SJCRH30 (cell line): Measurements from ENCODE around the gene ARHGEF17. TPM values are rescaled to one million over a fixed set of nuclear protein-coding genes. Genes with fewer than 3 reads are reported as not detected.

Experiments used
- DNase-seq, 2 experiments: peaks; one replicate each; pipeline ENCODE4 v3.0.0-alpha.2; 2015 to 2020
- H3K27ac ChIP-seq: fragments of 250-450 bp; sonication (Bioruptor Pico); 2 replicates; pipeline ENCODE4 v1.5.1; 2020; ENCODE audit warnings: mild to moderate bottlenecking, moderate library complexity
- H3K27me3 ChIP-seq: fragments of 250-450 bp; sonication (Bioruptor Pico); 2 replicates; pipeline ENCODE4 v1.5.1; 2020; ENCODE audit warnings: mild to moderate bottlenecking, moderate library complexity
- H3K36me3 ChIP-seq: fragments of 250-450 bp; sonication (Bioruptor Pico); 2 replicates; pipeline ENCODE4 v1.5.1; 2020; ENCODE audit warnings: mild to moderate bottlenecking, moderate library complexity
- H3K4me1 ChIP-seq: fragments of 250-450 bp; sonication (Bioruptor Pico); 2 replicates; pipeline ENCODE4 v1.5.1; 2020; ENCODE audit warnings: mild to moderate bottlenecking, moderate library complexity
- H3K4me3 ChIP-seq: fragments of 250-450 bp; sonication (Bioruptor Pico); 2 replicates; pipeline ENCODE4 v1.5.1; 2020; ENCODE audit warnings: mild to moderate bottlenecking, moderate library complexity
- H3K9me3 ChIP-seq: fragments of 250-450 bp; sonication (Bioruptor Pico); replicated peaks from 2 replicates; pipeline ENCODE4 v1.5.1; 2020; ENCODE audit warnings: mild to moderate bottlenecking, moderate library complexity
- total RNA-seq: library from RNA; depleted of rRNA; stranded (reverse); fragments of >200 nt; shearing (Covaris generic); gene quantifications from 2 replicates; pipeline ENCODE4 v1.2.3, GENCODE V29; 2014

ARHGEF17 gene
- total RNA-seq, 1 experiment from 2014 or later = 12.0 TPM

- H3K9me3 ChIP-seq = no peaks in the 10 kb centered on the region
- no peaks in the 10 kb centered on the region for H3K4me1 ChIP-seq
- no peak overlapping the region for H3K4me3 ChIP-seq
- DNase-seq = no peak
- H3K27me3 ChIP-seq = no peaks in the 10 kb centered on the region
- no peak overlapping the region for H3K27ac ChIP-seq
- no peaks in the 10 kb centered on the region for H3K36me3 ChIP-seq
These were observed 26.0 kb upstream of the ARHGEF17 start for GRCh38 chr11:73281796-73282660.

GRCh38 chr11:73283276-73284000 lies 24.6 kb upstream of the ARHGEF17 start:
- Histone ChIP-seq H3K36me3 (no peaks in the 10 kb centered on the region), H3K4me1 (no peaks in the 10 kb centered on the region; the same call in 1 of the 2 replicates), H3K27ac (no peak overlapping the region), H3K9me3 (no peaks in the 10 kb centered on the region), H3K27me3 (no peaks in the 10 kb centered on the region), H3K4me3 (no peak overlapping the region)
- DNase-seq = no peak

- peaks cover 5% of the 10 kb centered on the region; the same call in 1 of the 2 replicates for H3K4me1 ChIP-seq
- no peaks in the 10 kb centered on the region for H3K36me3 ChIP-seq
- H3K27ac ChIP-seq = no peak overlapping the region
- H3K9me3 ChIP-seq = no peaks in the 10 kb centered on the region
- no peak overlapping the region for H3K4me3 ChIP-seq
- no peaks in the 10 kb centered on the region for H3K27me3 ChIP-seq
- DNase-seq = no peak
These were observed 24.0 kb upstream of the ARHGEF17 start for GRCh38 chr11:73284106-73284505.

- Histone ChIP-seq H3K4me1 (peaks cover 6% of the 10 kb centered on the region; the same call in 1 of the 2 replicates), H3K9me3 (no peaks in the 10 kb centered on the region), H3K27me3 (no peaks in the 10 kb centered on the region), H3K36me3 (no peaks in the 10 kb centered on the region), H3K27ac (no peak overlapping the region), H3K4me3 (no peak overlapping the region)
- DNase-seq = no peak
These were observed 22.4 kb upstream of the ARHGEF17 start for GRCh38 chr11:73285721-73286120.

GRCh38 chr11:73286240-73286810 lies 21.8 kb upstream of the ARHGEF17 start:
- peaks cover 6% of the 10 kb centered on the region; the same call in 1 of the 2 replicates for H3K4me1 ChIP-seq
- no peak overlapping the region for H3K27ac ChIP-seq
- no peak overlapping the region for H3K4me3 ChIP-seq
- no peak for DNase-seq
- H3K36me3 ChIP-seq = no peaks in the 10 kb centered on the region
- H3K9me3 ChIP-seq = no peaks in the 10 kb centered on the region
- H3K27me3 ChIP-seq = no peaks in the 10 kb centered on the region

GRCh38 chr11:73287400-73288101 lies 20.5 kb upstream of the ARHGEF17 start:
- H3K4me1 ChIP-seq = peaks cover 6% of the 10 kb centered on the region; the same call in 1 of the 2 replicates
- H3K36me3 ChIP-seq = no peaks in the 10 kb centered on the region
- H3K4me3 ChIP-seq = no peak overlapping the region
- H3K9me3 ChIP-seq = no peaks in the 10 kb centered on the region
- DNase-seq = no peak
- H3K27ac ChIP-seq = no peak overlapping the region
- no peaks in the 10 kb centered on the region for H3K27me3 ChIP-seq

GRCh38 chr11:73288192-73288872 lies 19.7 kb upstream of the ARHGEF17 start:
- Histone ChIP-seq H3K27me3 (0 out of 2 replicates have a peak, but pooled peaks cover 4% of the 10 kb centered on the region), H3K36me3 (no peaks in the 10 kb centered on the region), H3K27ac (no peak overlapping the region)

GRCh38 chr11:73288873-73289707 lies 19.0 kb upstream of the ARHGEF17 start:
- H3K4me3 ChIP-seq = peak overlapping the region; percentile 49
- no peaks in the 10 kb centered on the region for H3K9me3 ChIP-seq
- H3K27ac ChIP-seq = peak overlapping the region; percentile 33
- H3K27me3 ChIP-seq = 0 out of 2 replicates have a peak, but pooled peaks cover 4% of the 10 kb centered on the region
- DNase-seq = peak; percentile 71 to 90
- no peaks in the 10 kb centered on the region for H3K36me3 ChIP-seq
- H3K4me1 ChIP-seq = peaks cover 6% of the 10 kb centered on the region; the same call in 1 of the 2 replicates

More at GRCh38 chr11:73288192-73288872, 19.7 kb upstream of the ARHGEF17 start:
- no peak for DNase-seq
- H3K9me3 ChIP-seq = no peaks in the 10 kb centered on the region
- H3K4me3 ChIP-seq = no peak overlapping the region
- H3K4me1 ChIP-seq = peaks cover 6% of the 10 kb centered on the region; the same call in 1 of the 2 replicates

GRCh38 chr11:73290536-73290935 lies 17.5 kb upstream of the ARHGEF17 start:
- Histone ChIP-seq H3K4me1 (peaks cover 6% of the 10 kb centered on the region; the same call in 1 of the 2 replicates), H3K36me3 (no peaks in the 10 kb centered on the region), H3K4me3 (no peak overlapping the region), H3K9me3 (no peaks in the 10 kb centered on the region), H3K27me3 (0 out of 2 replicates have a peak, but pooled peaks cover 4% of the 10 kb centered on the region), H3K27ac (no peak overlapping the region)
- DNase-seq = no peak

GRCh38 chr11:73291196-73291595 lies 16.9 kb upstream of the ARHGEF17 start:
- no peak overlapping the region for H3K4me3 ChIP-seq
- 0 out of 2 replicates have a peak, but pooled peaks cover 4% of the 10 kb centered on the region for H3K27me3 ChIP-seq
- H3K27ac ChIP-seq = no peak overlapping the region
- no peaks in the 10 kb centered on the region for H3K36me3 ChIP-seq
- peaks cover 6% of the 10 kb centered on the region; the same call in 1 of the 2 replicates for H3K4me1 ChIP-seq
- no peak for DNase-seq
- H3K9me3 ChIP-seq = no peaks in the 10 kb centered on the region

- H3K27ac ChIP-seq = no peak overlapping the region
- DNase-seq = no peak
- H3K4me1 ChIP-seq = peaks cover 6% of the 10 kb centered on the region; the same call in 1 of the 2 replicates
- no peaks in the 10 kb centered on the region for H3K9me3 ChIP-seq
- H3K27me3 ChIP-seq = peaks cover 4% of the 10 kb centered on the region; the same call in 1 of the 2 replicates
- no peaks in the 10 kb centered on the region for H3K36me3 ChIP-seq
- H3K4me3 ChIP-seq = no peak overlapping the region
These were observed 16.1 kb upstream of the ARHGEF17 start for GRCh38 chr11:73291781-73292524.

- Histone ChIP-seq H3K4me1 (peaks cover 6% of the 10 kb centered on the region; the same call in 1 of the 2 replicates), H3K36me3 (no peaks in the 10 kb centered on the region), H3K9me3 (no peaks in the 10 kb centered on the region), H3K27ac (no peak overlapping the region), H3K27me3 (peaks cover 4% of the 10 kb centered on the region; the same call in 1 of the 2 replicates), H3K4me3 (no peak overlapping the region)
- no peak for DNase-seq
These were observed 15.6 kb upstream of the ARHGEF17 start for GRCh38 chr11:73292525-73292894.
